ENCODE data around the gene APBA2.
A peak's percentile ranks its signal among the peaks of the same experiment; 100 is the strongest.

The APBA2 gene

DNA sequence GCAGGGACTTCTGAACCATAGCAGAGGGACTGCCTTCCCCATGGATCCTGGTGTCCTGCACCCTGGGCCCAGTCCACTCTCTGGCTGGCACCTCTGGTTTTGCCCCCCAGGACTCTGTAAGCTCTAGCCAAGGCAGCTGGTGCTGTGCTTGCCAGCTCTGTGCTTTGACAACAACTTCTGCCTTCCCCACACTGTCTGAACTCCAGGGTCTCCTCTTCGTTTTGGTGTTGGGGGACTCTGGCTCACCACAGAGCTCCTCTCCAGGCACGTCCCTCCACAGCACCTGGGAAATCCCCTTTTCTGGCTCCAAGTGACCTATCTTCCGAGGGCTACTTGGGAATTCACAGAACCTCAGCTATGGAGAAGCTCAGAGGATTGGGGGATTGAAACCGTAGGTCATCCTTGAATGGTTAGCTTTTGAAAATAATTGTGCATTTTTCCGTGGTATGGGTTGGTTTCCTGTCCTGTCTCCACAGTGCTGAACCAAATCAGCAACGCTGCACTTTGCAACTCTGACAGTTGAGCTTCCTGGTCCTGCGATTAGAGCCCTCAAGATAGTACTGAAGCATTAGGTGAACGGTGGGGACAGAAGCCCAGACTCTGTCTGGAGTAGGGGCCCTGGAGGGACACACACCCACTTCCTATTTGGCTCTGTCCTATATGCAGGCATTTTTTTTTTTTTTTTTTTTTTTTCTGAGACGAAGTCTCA, 152.4 kb downstream of the APBA2 start:
- Histone ChIP-seq H3K4me1 (ENCODE audit: control insufficient read depth in 2 of 2, insufficient read depth in 1 of 2, low read depth in 1 of 2, low read length in 2 of 2) (peaks cover 0 to 13% of the 10 kb centered on the region in 2 donors), H3K36me3 (replicated peaks in 1 of 2; ENCODE audit: control insufficient read depth in 2 of 2, insufficient read depth in 2 of 2, low read length in 2 of 2) (no peaks in the 10 kb centered on the region), H2BK15ac (ENCODE audit: low read length) (no peak overlapping the region), H3K4me3 (ENCODE audit: low read length in 2 of 2) (no peak overlapping the region), H3K14ac (ENCODE audit: low read length) (no peak overlapping the region), H3K27ac (replicated peaks; ENCODE audit: low read length) (no peak overlapping the region), H3K4me2 (ENCODE audit: insufficient read depth, low read length, poor library complexity, severe bottlenecking) (no peak overlapping the region), H3K9me3 (replicated peaks in 1 of 2; ENCODE audit: control insufficient read depth in 2 of 2, insufficient read depth in 1 of 2, low read depth in 1 of 2, low read length in 2 of 2) (peaks cover 1 to 14% of the 10 kb centered on the region in 2 donors), H4K8ac (ENCODE audit: low read depth, low read length) (no peak overlapping the region), H3K27me3 (ENCODE audit: control insufficient read depth in 3 of 3, insufficient read depth in 3 of 3, low read depth in 1 of 3, low read length in 3 of 3) (no peaks in the 10 kb centered on the region), H3K79me1 (ENCODE audit: low read depth, low read length) (no peaks in the 10 kb centered on the region), H2BK120ac (ENCODE audit: low read depth, low read length) (no peak overlapping the region), H2AFZ (ENCODE audit: low read length) (no peak overlapping the region), H2BK5ac (ENCODE audit: low read length) (no peak overlapping the region), H3K18ac (ENCODE audit: low read length) (no peak overlapping the region), H3K4ac (ENCODE audit: low read length) (no peak overlapping the region), H3K9ac (ENCODE audit: low read depth, low read length, poor library complexity) (no peak overlapping the region), H4K91ac (ENCODE audit: low read depth, low read length, poor library complexity) (no peak overlapping the region), H2BK12ac (ENCODE audit: low read length) (no peak overlapping the region), H2AK5ac (ENCODE audit: low read depth, low read length) (no peak overlapping the region), H3K23ac (ENCODE audit: low read depth, low read length, poor library complexity) (no peak overlapping the region)
- DNase-seq (ENCODE audit: low spot score), result no peak
- WGBS, 2 donors (ENCODE audit: extremely low coverage in 2 of 2, insufficient read length in 2 of 2, insufficient replicate concordance in 1 of 2), result no CpG with 5 or more reads among the region's 9 CpGs

DNA sequence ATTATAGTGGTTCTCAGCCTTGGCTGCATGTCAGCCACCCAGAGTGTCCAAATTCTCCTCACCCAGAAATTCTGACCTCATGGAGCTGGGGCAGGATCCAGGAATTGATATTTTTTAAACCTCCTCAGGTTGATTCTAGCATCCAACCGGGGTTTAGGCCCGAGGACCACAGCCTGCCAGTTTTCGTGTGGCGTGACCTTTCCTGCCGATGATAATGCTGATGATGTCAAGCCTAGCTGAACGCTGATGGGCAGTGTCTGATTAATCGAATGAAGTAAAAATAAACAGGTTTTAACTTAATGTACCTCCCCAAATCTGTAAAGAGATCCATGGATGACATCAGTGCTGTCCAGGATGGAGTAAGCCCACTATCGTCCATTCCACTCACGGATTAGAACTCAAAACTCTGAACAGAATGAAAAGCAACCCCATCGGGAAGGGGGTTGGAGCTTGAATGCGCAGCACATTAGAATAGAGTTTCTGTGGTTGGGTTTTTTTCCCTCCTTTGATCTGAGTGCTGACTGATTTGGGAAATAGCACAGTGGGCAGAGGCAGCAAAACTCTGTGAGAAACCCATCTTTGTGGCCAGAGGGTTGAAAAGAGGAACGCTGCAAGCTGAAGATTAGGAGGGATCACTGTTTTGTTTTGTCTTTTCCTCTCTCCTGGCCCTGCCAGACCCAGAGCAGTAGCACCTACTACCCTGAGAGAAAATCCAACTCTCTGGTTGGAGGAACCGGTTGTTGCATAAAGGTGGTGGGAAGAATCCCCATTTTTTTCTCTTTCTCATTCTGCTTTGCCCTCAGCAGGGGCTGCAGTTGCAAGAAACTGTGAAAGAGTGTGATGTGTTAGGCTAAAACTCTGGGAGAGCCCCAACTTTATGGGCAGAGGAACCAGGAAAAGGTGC, 153.9 kb downstream of the APBA2 start:
- DNase-seq (ENCODE audit: low spot score), result peak; percentile 6
- H3K27ac ChIP-seq (replicated peaks; ENCODE audit: low read length), result peak overlapping the region; percentile 61

DNA sequence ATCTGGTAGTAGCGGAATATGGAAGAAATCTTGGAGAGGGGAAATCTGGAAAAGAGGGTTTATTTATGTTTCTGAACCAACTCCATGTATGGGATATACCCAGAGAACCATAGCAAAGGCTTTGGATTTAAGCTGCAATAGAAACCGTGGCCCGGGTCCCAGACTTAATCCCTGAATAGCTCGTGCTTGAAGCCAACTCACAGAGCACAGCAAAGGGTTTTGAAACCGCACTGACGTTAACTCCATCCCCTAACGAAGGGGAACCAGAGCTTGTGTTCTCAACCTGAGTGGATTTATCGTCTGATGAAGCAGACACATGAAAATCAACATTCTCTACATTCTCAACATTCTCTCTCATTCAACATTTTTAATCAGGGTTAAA, 154.6 kb downstream of the APBA2 start:
- Histone ChIP-seq H3K27ac (replicated peaks; ENCODE audit: low read length) (peak overlapping the region; percentile 61), H3K18ac (ENCODE audit: low read length) (no peak overlapping the region), H3K23ac (ENCODE audit: low read depth, low read length, poor library complexity) (no peak overlapping the region), H3K9me3 (replicated peaks in 1 of 2; ENCODE audit: control insufficient read depth in 2 of 2, insufficient read depth in 1 of 2, low read depth in 1 of 2, low read length in 2 of 2) (peaks cover 1 to 12% of the 10 kb centered on the region in 2 donors), H2BK120ac (ENCODE audit: low read depth, low read length) (no peak overlapping the region), H2BK15ac (ENCODE audit: low read length) (no peak overlapping the region), H3K9ac (ENCODE audit: low read depth, low read length, poor library complexity) (no peak overlapping the region), H2BK5ac (ENCODE audit: low read length) (no peak overlapping the region), H3K4me2 (ENCODE audit: insufficient read depth, low read length, poor library complexity, severe bottlenecking) (no peak overlapping the region), H3K4ac (ENCODE audit: low read length) (no peak overlapping the region), H3K27me3 (ENCODE audit: control insufficient read depth in 3 of 3, insufficient read depth in 3 of 3, low read depth in 1 of 3, low read length in 3 of 3) (no peaks in the 10 kb centered on the region), H2BK12ac (ENCODE audit: low read length) (no peak overlapping the region), H4K91ac (ENCODE audit: low read depth, low read length, poor library complexity) (no peak overlapping the region), H3K36me3 (replicated peaks in 1 of 2; ENCODE audit: control insufficient read depth in 2 of 2, insufficient read depth in 2 of 2, low read length in 2 of 2) (no peaks in the 10 kb centered on the region), H2AK5ac (ENCODE audit: low read depth, low read length) (no peak overlapping the region), H2AFZ (ENCODE audit: low read length) (no peak overlapping the region), H3K79me1 (ENCODE audit: low read depth, low read length) (no peaks in the 10 kb centered on the region), H3K4me3 (ENCODE audit: low read length in 2 of 2) (no peak overlapping the region), H4K8ac (ENCODE audit: low read depth, low read length) (no peak overlapping the region), H3K4me1 (ENCODE audit: control insufficient read depth in 2 of 2, insufficient read depth in 1 of 2, low read depth in 1 of 2, low read length in 2 of 2) (peaks cover 3 to 15% of the 10 kb centered on the region in 2 donors), H3K14ac (ENCODE audit: low read length) (no peak overlapping the region)
- WGBS, 2 donors (ENCODE audit: extremely low coverage in 2 of 2, insufficient read length in 2 of 2, insufficient replicate concordance in 1 of 2), result no CpG with 5 or more reads among the region's 8 CpGs
- peak; percentile 41 for DNase-seq (ENCODE audit: low spot score)

More for the DNA sequence above, 153.9 kb downstream of the APBA2 start:
- H3K9ac ChIP-seq (ENCODE audit: low read depth, low read length, poor library complexity), result no peak overlapping the region
- no peak overlapping the region for H3K18ac ChIP-seq (ENCODE audit: low read length)
- H4K8ac ChIP-seq (ENCODE audit: low read depth, low read length), result no peak overlapping the region
- no peaks in the 10 kb centered on the region for H3K27me3 ChIP-seq (ENCODE audit: control insufficient read depth in 3 of 3, insufficient read depth in 3 of 3, low read depth in 1 of 3, low read length in 3 of 3)
- no peak overlapping the region for H2AK5ac ChIP-seq (ENCODE audit: low read depth, low read length)
- no peak overlapping the region for H2BK120ac ChIP-seq (ENCODE audit: low read depth, low read length)
- H2BK12ac ChIP-seq (ENCODE audit: low read length), result no peak overlapping the region
- H3K4me1 ChIP-seq (ENCODE audit: control insufficient read depth in 2 of 2, insufficient read depth in 1 of 2, low read depth in 1 of 2, low read length in 2 of 2), result peaks cover 3 to 15% of the 10 kb centered on the region in 2 donors
- peak overlapping the region; percentile 15 for H3K4me2 ChIP-seq (ENCODE audit: insufficient read depth, low read length, poor library complexity, severe bottlenecking)
- H3K14ac ChIP-seq (ENCODE audit: low read length), result peak overlapping the region; percentile 17
- no peaks in the 10 kb centered on the region for H3K36me3 ChIP-seq (replicated peaks in 1 of 2; ENCODE audit: control insufficient read depth in 2 of 2, insufficient read depth in 2 of 2, low read length in 2 of 2)
- no peaks in the 10 kb centered on the region for H3K79me1 ChIP-seq (ENCODE audit: low read depth, low read length)
- H3K4me3 ChIP-seq (ENCODE audit: low read length in 2 of 2), result no peak overlapping the region
- H2BK5ac ChIP-seq (ENCODE audit: low read length), result no peak overlapping the region
- no peak overlapping the region for H3K23ac ChIP-seq (ENCODE audit: low read depth, low read length, poor library complexity)
- peaks cover 1 to 12% of the 10 kb centered on the region in 2 donors for H3K9me3 ChIP-seq (replicated peaks in 1 of 2; ENCODE audit: control insufficient read depth in 2 of 2, insufficient read depth in 1 of 2, low read depth in 1 of 2, low read length in 2 of 2)
- H4K91ac ChIP-seq (ENCODE audit: low read depth, low read length, poor library complexity), result no peak overlapping the region
- no peak overlapping the region for H2AFZ ChIP-seq (ENCODE audit: low read length)
- H2BK15ac ChIP-seq (ENCODE audit: low read length), result no peak overlapping the region
- WGBS, 2 donors (ENCODE audit: extremely low coverage in 2 of 2, insufficient read length in 2 of 2, insufficient replicate concordance in 1 of 2), result no CpG with 5 or more reads among the region's 13 CpGs
- no peak overlapping the region for H3K4ac ChIP-seq (ENCODE audit: low read length)
